C4-2B (cell line): ENCODE measurements around the gene SRF.

Experiments used
- CTCF ChIP-seq: fragments of 450-650 bp; conservative IDR thresholded peaks from 2 replicates; pipeline ENCODE4 v1.5.1; 2017; ENCODE audit warnings: mild to moderate bottlenecking
- ZFX ChIP-seq: fragments of 450-650 bp; IDR thresholded peaks from 2 replicates; pipeline ENCODE4 v1.6.1; 2017

- TF ChIP-seq CTCF (no peak), ZFX (no peak)
Measured at GRCh38 chr6:43144879-43145278, 26.2 kb upstream of the SRF start.
